ENCODE results near the gene KCNF1. TPM values are rescaled to one million over a fixed set of nuclear protein-coding genes. Genes with fewer than 3 reads are reported as not detected.

Gene KCNF1
- total RNA-seq, 1 donor from 2014 or later = 1.6 TPM

DNA sequence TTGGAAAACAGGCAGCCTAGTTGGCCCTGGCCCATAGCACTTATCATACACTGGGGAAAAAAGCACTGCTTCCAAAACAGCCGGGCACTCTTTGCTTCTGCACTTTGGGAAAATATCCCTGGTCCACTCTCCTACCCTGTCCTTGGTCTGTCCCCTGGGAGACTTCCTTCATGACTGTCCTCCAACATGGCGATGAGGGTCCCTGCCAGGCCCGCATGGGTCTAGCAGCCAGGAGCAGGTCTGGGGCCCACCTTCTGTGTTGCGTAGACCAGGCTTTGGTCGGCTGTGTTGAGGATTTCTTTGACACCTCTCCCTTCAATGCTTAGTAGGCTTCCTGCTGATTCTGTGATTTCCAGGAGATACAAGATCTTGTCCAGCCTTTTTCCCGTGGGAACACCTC lies 12.2 kb downstream of the KCNF1 start:
- no peak overlapping the region for H3K4me2 ChIP-seq (ENCODE audit: low read length)
- H3K36me3 Mint-ChIP-seq (ENCODE audit: low read depth, unreplicated experiment) = no peaks in the 10 kb centered on the region
- peaks cover 2% of the 10 kb centered on the region for H3K9me3 Mint-ChIP-seq (ENCODE audit: unreplicated experiment)
- H3K4me3 ChIP-seq (ENCODE audit: insufficient read depth, low read depth, low read length) = no peak overlapping the region
- H2AFZ ChIP-seq (ENCODE audit: low read depth, low read length) = no peak overlapping the region
- no peak overlapping the region for H3K27ac Mint-ChIP-seq (ENCODE audit: unreplicated experiment)
- peaks cover 12% of the 10 kb centered on the region for H3K27me3 ChIP-seq (ENCODE audit: insufficient read depth, low read length)
- H3K79me2 ChIP-seq (ENCODE audit: insufficient read depth, low read length) = no peaks in the 10 kb centered on the region
- H4K20me1 ChIP-seq (ENCODE audit: insufficient read depth, low read length) = no peaks in the 10 kb centered on the region
- no peaks in the 10 kb centered on the region for H3K36me3 ChIP-seq (ENCODE audit: insufficient read depth, low read length)
- peaks cover 4% of the 10 kb centered on the region for H3K4me1 ChIP-seq (ENCODE audit: insufficient read depth, low read length)
- H3K4me3 Mint-ChIP-seq (ENCODE audit: unreplicated experiment) = no peak overlapping the region
- H3K27me3 Mint-ChIP-seq (ENCODE audit: low read depth, unreplicated experiment) = peaks cover 55% of the 10 kb centered on the region
- TF ChIP-seq, protein P1, sequence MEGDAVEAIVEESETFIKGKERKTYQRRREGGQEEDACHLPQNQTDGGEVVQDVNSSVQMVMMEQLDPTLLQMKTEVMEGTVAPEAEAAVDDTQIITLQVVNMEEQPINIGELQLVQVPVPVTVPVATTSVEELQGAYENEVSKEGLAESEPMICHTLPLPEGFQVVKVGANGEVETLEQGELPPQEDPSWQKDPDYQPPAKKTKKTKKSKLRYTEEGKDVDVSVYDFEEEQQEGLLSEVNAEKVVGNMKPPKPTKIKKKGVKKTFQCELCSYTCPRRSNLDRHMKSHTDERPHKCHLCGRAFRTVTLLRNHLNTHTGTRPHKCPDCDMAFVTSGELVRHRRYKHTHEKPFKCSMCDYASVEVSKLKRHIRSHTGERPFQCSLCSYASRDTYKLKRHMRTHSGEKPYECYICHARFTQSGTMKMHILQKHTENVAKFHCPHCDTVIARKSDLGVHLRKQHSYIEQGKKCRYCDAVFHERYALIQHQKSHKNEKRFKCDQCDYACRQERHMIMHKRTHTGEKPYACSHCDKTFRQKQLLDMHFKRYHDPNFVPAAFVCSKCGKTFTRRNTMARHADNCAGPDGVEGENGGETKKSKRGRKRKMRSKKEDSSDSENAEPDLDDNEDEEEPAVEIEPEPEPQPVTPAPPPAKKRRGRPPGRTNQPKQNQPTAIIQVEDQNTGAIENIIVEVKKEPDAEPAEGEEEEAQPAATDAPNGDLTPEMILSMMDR (IDR thresholded peaks at IDR 0.05; ENCODE audit: insufficient read depth, low read depth, low read length) = no peak
- no peak for TF ChIP-seq EZH2 (IDR thresholded peaks at IDR 0.05; ENCODE audit: insufficient read depth, low read length)
- no peak overlapping the region for H3K27ac ChIP-seq (ENCODE audit: low read depth, low read length)
- H3K9ac ChIP-seq (ENCODE audit: low read length) = no peak overlapping the region
- peaks cover 4% of the 10 kb centered on the region for H3K4me1 Mint-ChIP-seq (ENCODE audit: low read depth, unreplicated experiment)
- no peak for FAIRE-seq
- DNase-seq (ENCODE audit: low read depth) = no peak
- H3K9me3 ChIP-seq (ENCODE audit: insufficient read depth, low read depth, low read length) = no peaks in the 10 kb centered on the region

DNA sequence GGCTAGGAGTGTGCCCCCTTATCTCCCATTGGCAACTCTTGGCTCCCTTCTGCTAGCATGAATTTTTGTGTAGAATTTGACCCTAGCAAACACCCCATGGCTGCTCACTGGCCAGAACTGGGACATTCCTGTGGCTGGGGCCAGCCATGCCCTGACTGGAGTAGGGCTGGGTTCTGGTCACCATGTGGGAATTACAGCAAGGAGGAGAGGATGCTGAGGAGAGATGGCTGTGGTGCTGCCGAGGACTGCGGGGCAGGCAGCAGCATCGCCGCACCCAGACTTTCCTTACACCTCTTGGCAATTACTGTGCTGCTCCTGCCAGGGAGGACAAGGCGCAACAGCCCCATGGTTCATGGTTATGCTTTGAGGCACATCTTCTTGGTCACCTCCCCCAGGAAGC lies 12.7 kb downstream of the KCNF1 start:
- FAIRE-seq = no peak
- peaks cover 2% of the 10 kb centered on the region for H3K9me3 Mint-ChIP-seq (ENCODE audit: unreplicated experiment)
- peaks cover 53% of the 10 kb centered on the region for H3K27me3 Mint-ChIP-seq (ENCODE audit: low read depth, unreplicated experiment)

GRCh38 chr2:10924859-10925258 lies 13.1 kb downstream of the KCNF1 start:
- Mint-ChIP-seq H3K4me3 (ENCODE audit: unreplicated experiment) (no peak overlapping the region), H3K27ac (ENCODE audit: unreplicated experiment) (no peak overlapping the region), H3K27me3 (ENCODE audit: low read depth, unreplicated experiment) (peaks cover 53% of the 10 kb centered on the region), H3K4me1 (ENCODE audit: low read depth, unreplicated experiment) (peaks cover 4% of the 10 kb centered on the region), H3K36me3 (ENCODE audit: low read depth, unreplicated experiment) (no peaks in the 10 kb centered on the region), H3K9me3 (ENCODE audit: unreplicated experiment) (peaks cover 2% of the 10 kb centered on the region)
- no peak for TF ChIP-seq EZH2 (IDR thresholded peaks at IDR 0.05; ENCODE audit: insufficient read depth, low read length)
- TF ChIP-seq, protein P1 (IDR thresholded peaks at IDR 0.05; ENCODE audit: insufficient read depth, low read depth, low read length) = no peak
- Histone ChIP-seq H3K4me1 (ENCODE audit: insufficient read depth, low read length) (no peaks in the 10 kb centered on the region), H3K4me2 (ENCODE audit: low read length) (no peak overlapping the region), H3K4me3 (ENCODE audit: insufficient read depth, low read depth, low read length) (no peak overlapping the region), H4K20me1 (ENCODE audit: insufficient read depth, low read length) (no peaks in the 10 kb centered on the region), H3K9ac (ENCODE audit: low read length) (no peak overlapping the region), H3K27ac (ENCODE audit: low read depth, low read length) (no peak overlapping the region), H3K9me3 (ENCODE audit: insufficient read depth, low read depth, low read length) (no peaks in the 10 kb centered on the region), H3K27me3 (ENCODE audit: insufficient read depth, low read length) (peaks cover 12% of the 10 kb centered on the region), H2AFZ (ENCODE audit: low read depth, low read length) (no peak overlapping the region), H3K36me3 (ENCODE audit: insufficient read depth, low read length) (no peaks in the 10 kb centered on the region), H3K79me2 (ENCODE audit: insufficient read depth, low read length) (no peaks in the 10 kb centered on the region)
- FAIRE-seq (no peak), DNase-seq (ENCODE audit: low read depth) (no peak)

More for the DNA sequence above, 12.7 kb downstream of the KCNF1 start:
- Histone ChIP-seq H3K79me2 (ENCODE audit: insufficient read depth, low read length) (no peaks in the 10 kb centered on the region), H3K36me3 (ENCODE audit: insufficient read depth, low read length) (no peaks in the 10 kb centered on the region), H3K27ac (ENCODE audit: low read depth, low read length) (no peak overlapping the region), H3K9me3 (ENCODE audit: insufficient read depth, low read depth, low read length) (no peaks in the 10 kb centered on the region), H3K9ac (ENCODE audit: low read length) (no peak overlapping the region), H4K20me1 (ENCODE audit: insufficient read depth, low read length) (no peaks in the 10 kb centered on the region), H3K27me3 (ENCODE audit: insufficient read depth, low read length) (peaks cover 12% of the 10 kb centered on the region), H3K4me2 (ENCODE audit: low read length) (no peak overlapping the region), H2AFZ (ENCODE audit: low read depth, low read length) (no peak overlapping the region), H3K4me3 (ENCODE audit: insufficient read depth, low read depth, low read length) (no peak overlapping the region), H3K4me1 (ENCODE audit: insufficient read depth, low read length) (no peaks in the 10 kb centered on the region)
- Mint-ChIP-seq H3K36me3 (ENCODE audit: low read depth, unreplicated experiment) (no peaks in the 10 kb centered on the region), H3K4me1 (ENCODE audit: low read depth, unreplicated experiment) (peaks cover 4% of the 10 kb centered on the region), H3K27ac (ENCODE audit: unreplicated experiment) (no peak overlapping the region), H3K4me3 (ENCODE audit: unreplicated experiment) (no peak overlapping the region)
- DNase-seq (ENCODE audit: low read depth) = no peak
- no peak for TF ChIP-seq EZH2 (IDR thresholded peaks at IDR 0.05; ENCODE audit: insufficient read depth, low read length)
- TF ChIP-seq, protein P1 (IDR thresholded peaks at IDR 0.05; ENCODE audit: insufficient read depth, low read depth, low read length) = no peak
